ENCODE measurements around the gene MAGI2.

MAGI2 gene

DNA sequence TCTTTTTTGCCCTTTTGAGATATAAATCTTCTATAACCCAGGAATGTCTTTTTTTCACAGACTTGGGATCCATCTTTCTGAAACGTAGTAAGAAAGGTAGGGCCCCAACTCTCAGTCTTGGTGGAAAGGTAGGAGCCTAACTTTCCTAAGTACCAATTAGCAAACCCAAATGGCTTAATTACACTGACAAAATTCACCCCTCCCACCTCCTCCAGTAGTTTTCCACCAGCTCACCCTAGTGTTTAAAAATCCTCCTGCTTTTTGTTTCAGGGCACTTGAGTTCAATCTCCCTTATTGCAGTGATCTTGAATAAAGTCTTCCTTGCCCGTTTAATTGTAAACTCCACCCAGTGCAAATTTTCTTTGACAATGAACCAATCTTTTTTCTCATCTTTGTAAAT is 1054.9 kb downstream of the MAGI2 start:
- Histone ChIP-seq H2BK12ac (ENCODE audit: low read length in 2 of 2) (no peak overlapping the region), H3K27ac (ENCODE audit: low read length, poor library complexity, severe bottlenecking) (no peak overlapping the region), H2BK120ac (ENCODE audit: low read depth, low read length) (no peak overlapping the region), H3K9me3 (ENCODE audit: control insufficient read depth, low read length) (no peaks in the 10 kb centered on the region), H2BK15ac (ENCODE audit: low read depth, poor library complexity, severe bottlenecking) (no peak overlapping the region), H3K27me3 (ENCODE audit: control insufficient read depth in 1 of 2, insufficient read depth in 1 of 2, low read length in 2 of 2) (no peaks in the 10 kb centered on the region), H2AFZ (ENCODE audit: low read depth, low read length) (no peak overlapping the region), H3K4me3 (ENCODE audit: insufficient read depth in 1 of 2, low read depth in 1 of 2, low read length in 2 of 2) (no peak overlapping the region), H4K91ac (ENCODE audit: low read length) (no peak overlapping the region), H4K8ac (ENCODE audit: low read length) (no peak overlapping the region), H3K4ac (ENCODE audit: low read depth in 1 of 2, low read length in 2 of 2) (no peak overlapping the region), H3K79me1 (replicated peaks; ENCODE audit: low read length, poor library complexity, severe bottlenecking) (no peaks in the 10 kb centered on the region), H2AK5ac (ENCODE audit: low read length, severe bottlenecking) (no peak overlapping the region), H3K9ac (ENCODE audit: low read length) (no peak overlapping the region), H3K18ac (ENCODE audit: low read depth in 1 of 2, low read length in 2 of 2) (no peak overlapping the region), H3K4me2 (ENCODE audit: low read length, poor library complexity, severe bottlenecking) (no peak overlapping the region), H2BK5ac (ENCODE audit: low read depth, low read length, poor library complexity, severe bottlenecking) (no peak overlapping the region), H3K36me3 (ENCODE audit: control insufficient read depth in 1 of 2, insufficient read depth in 2 of 2, low read depth in 1 of 2, low read length in 2 of 2) (no peaks in the 10 kb centered on the region), H3K23ac (ENCODE audit: low read length in 2 of 2) (no peak overlapping the region), H3K14ac (ENCODE audit: low read length in 2 of 2) (no peak overlapping the region), H3K4me1 (ENCODE audit: control insufficient read depth, insufficient read depth, low read depth, low read length) (no peaks in the 10 kb centered on the region)
- DNase-seq = no peak
- WGBS = 36% methylated on average over 2 of the region's 2 CpGs

DNA sequence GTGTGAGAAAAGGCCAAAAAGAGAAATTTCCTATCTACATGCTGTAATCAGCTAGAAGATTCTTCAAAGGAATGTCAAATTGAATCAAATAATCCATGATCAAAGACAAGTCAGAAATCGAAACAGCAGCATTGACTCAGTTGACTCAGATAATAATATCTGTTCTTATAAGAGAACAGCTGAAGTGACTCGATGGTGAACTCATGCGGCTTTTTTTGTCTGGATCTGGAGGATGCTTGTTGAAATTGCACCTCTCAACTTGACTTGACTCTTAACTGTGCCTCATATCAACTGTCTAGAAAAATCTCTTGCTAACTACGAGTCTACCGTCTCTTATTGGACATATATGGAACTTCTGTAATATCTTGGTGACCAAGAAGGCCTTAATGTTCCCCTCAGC is 1055.4 kb downstream of the MAGI2 start:
- no peak for DNase-seq
- Histone ChIP-seq H2BK15ac (ENCODE audit: low read depth, poor library complexity, severe bottlenecking) (no peak overlapping the region), H4K91ac (ENCODE audit: low read length) (no peak overlapping the region), H3K4me3 (ENCODE audit: insufficient read depth in 1 of 2, low read depth in 1 of 2, low read length in 2 of 2) (no peak overlapping the region), H3K9me3 (ENCODE audit: control insufficient read depth, low read length) (no peaks in the 10 kb centered on the region), H2BK12ac (ENCODE audit: low read length in 2 of 2) (no peak overlapping the region), H3K36me3 (ENCODE audit: control insufficient read depth in 1 of 2, insufficient read depth in 2 of 2, low read depth in 1 of 2, low read length in 2 of 2) (no peaks in the 10 kb centered on the region), H3K18ac (ENCODE audit: low read depth in 1 of 2, low read length in 2 of 2) (no peak overlapping the region), H3K4me2 (ENCODE audit: low read length, poor library complexity, severe bottlenecking) (no peak overlapping the region), H3K27ac (ENCODE audit: low read length, poor library complexity, severe bottlenecking) (no peak overlapping the region), H2AFZ (ENCODE audit: low read depth, low read length) (no peak overlapping the region), H4K8ac (ENCODE audit: low read length) (no peak overlapping the region), H3K4ac (ENCODE audit: low read depth in 1 of 2, low read length in 2 of 2) (no peak overlapping the region), H3K27me3 (ENCODE audit: control insufficient read depth in 1 of 2, insufficient read depth in 1 of 2, low read length in 2 of 2) (no peaks in the 10 kb centered on the region), H3K14ac (ENCODE audit: low read length in 2 of 2) (no peak overlapping the region), H3K9ac (ENCODE audit: low read length) (no peak overlapping the region), H3K4me1 (ENCODE audit: control insufficient read depth, insufficient read depth, low read depth, low read length) (no peaks in the 10 kb centered on the region), H3K23ac (ENCODE audit: low read length in 2 of 2) (no peak overlapping the region), H3K79me1 (replicated peaks; ENCODE audit: low read length, poor library complexity, severe bottlenecking) (no peaks in the 10 kb centered on the region), H2BK5ac (ENCODE audit: low read depth, low read length, poor library complexity, severe bottlenecking) (no peak overlapping the region), H2BK120ac (ENCODE audit: low read depth, low read length) (no peak overlapping the region), H2AK5ac (ENCODE audit: low read length, severe bottlenecking) (no peak overlapping the region)
- WGBS = 100% methylated on average over 5 of the region's 5 CpGs

DNA sequence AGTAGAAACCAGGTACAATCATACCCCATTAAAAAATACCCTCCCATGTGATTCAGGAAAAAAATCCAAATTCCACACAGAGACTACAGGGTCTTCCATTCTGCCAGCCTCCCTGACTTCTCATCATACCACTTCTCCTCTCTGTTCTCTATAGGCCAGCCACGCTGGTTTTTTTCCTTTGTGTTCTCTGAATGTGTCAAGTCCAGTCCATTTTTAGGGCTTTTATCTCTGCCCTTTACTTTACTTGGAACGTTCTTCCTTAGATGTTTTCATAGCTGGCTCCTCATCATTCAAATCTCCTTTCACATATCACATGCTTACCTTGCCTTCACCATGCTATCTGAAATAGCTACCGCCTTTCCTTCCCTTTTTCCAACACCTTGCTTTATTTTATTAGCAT is 1057.3 kb downstream of the MAGI2 start:
- DNase-seq = no peak
- Histone ChIP-seq H3K4me3 (ENCODE audit: insufficient read depth in 1 of 2, low read depth in 1 of 2, low read length in 2 of 2) (no peak overlapping the region), H3K23ac (ENCODE audit: low read length in 2 of 2) (no peak overlapping the region), H2BK15ac (ENCODE audit: low read depth, poor library complexity, severe bottlenecking) (no peak overlapping the region), H4K8ac (ENCODE audit: low read length) (no peak overlapping the region), H2AFZ (ENCODE audit: low read depth, low read length) (no peak overlapping the region), H2BK120ac (ENCODE audit: low read depth, low read length) (no peak overlapping the region), H3K4me1 (ENCODE audit: control insufficient read depth, insufficient read depth, low read depth, low read length) (no peaks in the 10 kb centered on the region), H2BK5ac (ENCODE audit: low read depth, low read length, poor library complexity, severe bottlenecking) (no peak overlapping the region), H3K27ac (ENCODE audit: low read length, poor library complexity, severe bottlenecking) (no peak overlapping the region), H3K9me3 (ENCODE audit: control insufficient read depth, low read length) (no peaks in the 10 kb centered on the region), H2AK5ac (ENCODE audit: low read length, severe bottlenecking) (no peak overlapping the region), H2BK12ac (ENCODE audit: low read length in 2 of 2) (no peak overlapping the region), H4K91ac (ENCODE audit: low read length) (no peak overlapping the region), H3K4me2 (ENCODE audit: low read length, poor library complexity, severe bottlenecking) (no peak overlapping the region), H3K4ac (ENCODE audit: low read depth in 1 of 2, low read length in 2 of 2) (no peak overlapping the region), H3K27me3 (ENCODE audit: control insufficient read depth in 1 of 2, insufficient read depth in 1 of 2, low read length in 2 of 2) (no peaks in the 10 kb centered on the region), H3K79me1 (replicated peaks; ENCODE audit: low read length, poor library complexity, severe bottlenecking) (no peaks in the 10 kb centered on the region), H3K9ac (ENCODE audit: low read length) (no peak overlapping the region), H3K14ac (ENCODE audit: low read length in 2 of 2) (no peak overlapping the region), H3K18ac (ENCODE audit: low read depth in 1 of 2, low read length in 2 of 2) (no peak overlapping the region), H3K36me3 (ENCODE audit: control insufficient read depth in 1 of 2, insufficient read depth in 2 of 2, low read depth in 1 of 2, low read length in 2 of 2) (no peaks in the 10 kb centered on the region)
- WGBS = 87% methylated on average over 3 of the region's 3 CpGs

DNA sequence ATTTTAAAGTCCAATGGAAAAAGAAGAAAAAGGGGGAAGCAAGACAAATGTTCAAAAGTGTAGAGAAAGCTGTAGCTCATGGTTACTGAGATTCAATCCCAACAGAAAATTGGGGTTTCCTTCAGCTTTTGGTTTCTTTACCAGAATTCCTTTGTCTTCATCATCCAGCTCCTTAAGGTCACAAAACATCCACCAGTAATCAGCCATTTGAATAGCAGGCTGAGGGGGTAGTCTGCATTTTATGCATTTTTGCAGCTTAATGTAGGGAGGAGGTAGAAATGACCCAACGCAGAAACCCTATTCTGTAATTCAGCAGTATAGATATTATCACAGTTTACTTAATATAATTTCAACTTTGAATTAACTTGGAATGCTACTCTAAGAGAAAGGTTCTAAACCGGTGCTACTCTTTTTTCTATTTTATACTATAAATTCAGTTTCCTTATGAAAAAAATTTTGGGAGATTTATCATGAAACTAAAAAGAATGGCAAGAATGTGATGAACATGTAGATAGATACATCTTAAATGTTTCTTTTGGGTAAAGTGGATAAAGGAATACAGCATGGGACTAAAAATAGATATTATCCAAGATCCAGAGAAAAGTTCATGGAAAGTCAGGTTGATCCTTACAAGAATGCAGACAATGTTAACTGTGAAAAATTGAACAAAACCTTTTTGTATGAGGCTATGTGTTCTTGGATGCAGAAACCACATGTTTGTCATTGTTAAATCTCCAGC is 1058.0 kb downstream of the MAGI2 start:
- Histone ChIP-seq H3K4me1 (ENCODE audit: control insufficient read depth, insufficient read depth, low read depth, low read length) (no peaks in the 10 kb centered on the region), H2AK5ac (ENCODE audit: low read length, severe bottlenecking) (no peak overlapping the region), H3K4me2 (ENCODE audit: low read length, poor library complexity, severe bottlenecking) (no peak overlapping the region), H2BK120ac (ENCODE audit: low read depth, low read length) (no peak overlapping the region), H2BK15ac (ENCODE audit: low read depth, poor library complexity, severe bottlenecking) (no peak overlapping the region), H3K27me3 (ENCODE audit: control insufficient read depth in 1 of 2, insufficient read depth in 1 of 2, low read length in 2 of 2) (no peaks in the 10 kb centered on the region), H3K23ac (ENCODE audit: low read length in 2 of 2) (no peak overlapping the region), H3K36me3 (ENCODE audit: control insufficient read depth in 1 of 2, insufficient read depth in 2 of 2, low read depth in 1 of 2, low read length in 2 of 2) (no peaks in the 10 kb centered on the region), H3K18ac (ENCODE audit: low read depth in 1 of 2, low read length in 2 of 2) (no peak overlapping the region), H2AFZ (ENCODE audit: low read depth, low read length) (no peak overlapping the region), H3K4me3 (ENCODE audit: insufficient read depth in 1 of 2, low read depth in 1 of 2, low read length in 2 of 2) (no peak overlapping the region), H4K91ac (ENCODE audit: low read length) (no peak overlapping the region), H2BK5ac (ENCODE audit: low read depth, low read length, poor library complexity, severe bottlenecking) (peak overlapping the region; percentile 2), H4K8ac (ENCODE audit: low read length) (no peak overlapping the region), H3K27ac (ENCODE audit: low read length, poor library complexity, severe bottlenecking) (no peak overlapping the region), H3K9me3 (ENCODE audit: control insufficient read depth, low read length) (no peaks in the 10 kb centered on the region), H3K9ac (ENCODE audit: low read length) (no peak overlapping the region), H3K4ac (ENCODE audit: low read depth in 1 of 2, low read length in 2 of 2) (no peak overlapping the region), H2BK12ac (ENCODE audit: low read length in 2 of 2) (no peak overlapping the region), H3K14ac (ENCODE audit: low read length in 2 of 2) (no peak overlapping the region), H3K79me1 (replicated peaks; ENCODE audit: low read length, poor library complexity, severe bottlenecking) (no peaks in the 10 kb centered on the region)
- WGBS = no CpG with 5 or more reads among the region's 2 CpGs
- DNase-seq = no peak
